Measurements from ENCODE around the gene GLTP. TPM values are rescaled to one million over a fixed set of nuclear protein-coding genes. Genes with fewer than 3 reads are reported as not detected.
A peak's percentile ranks its signal among the peaks of the same experiment; 100 is the strongest.

The GLTP gene
- total and polyA plus RNA-seq, 2 experiments from 2014 or later: 92.8 to 96.5 TPM

DNA sequence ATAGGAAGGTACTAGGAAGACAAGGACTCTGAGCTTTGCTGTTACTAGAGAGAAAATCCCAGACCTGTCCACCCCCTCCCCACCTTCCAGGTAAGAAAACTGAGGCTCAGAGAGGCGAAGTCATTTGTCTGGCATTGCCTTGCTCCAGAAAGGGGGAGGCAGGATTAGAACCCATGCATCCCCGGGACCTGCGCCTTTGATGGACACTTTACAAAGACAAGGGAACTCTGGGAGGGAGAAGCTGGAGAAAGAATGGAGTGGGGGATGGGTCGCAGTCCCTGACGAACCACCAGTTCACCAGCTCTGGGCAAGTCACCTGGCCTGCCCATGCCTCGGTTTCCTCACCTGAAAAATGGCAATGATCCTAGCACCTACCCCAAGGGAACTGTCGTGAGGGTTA, 57.9 kb downstream of the GLTP start:
- no peak for TF ChIP-seq EZH2 (IDR thresholded peaks at IDR 0.05; ENCODE audit: insufficient read depth, poor library complexity, severe bottlenecking)

GRCh38 chr12:109821968-109822367, 58.4 kb downstream of the GLTP start:
- Histone ChIP-seq H3K27ac (no peak overlapping the region), H2AFZ (no peak overlapping the region), H3K9me2 (ENCODE audit: insufficient read depth) (no peaks in the 10 kb centered on the region), H3K4me2 (ENCODE audit: unreplicated experiment) (no peak overlapping the region), H3K27me3 (replicated peaks; ENCODE audit: insufficient read depth) (no peaks in the 10 kb centered on the region), H3K36me3 (ENCODE audit: low read depth) (no peaks in the 10 kb centered on the region), H4K20me1 (ENCODE audit: insufficient read depth) (no peaks in the 10 kb centered on the region), H3K9ac (no peak overlapping the region), H3F3A (ENCODE audit: insufficient read depth) (no peaks in the 10 kb centered on the region; the same call in 1 of the 2 replicates), H3K4me1 (ENCODE audit: insufficient read depth) (peaks cover 5% of the 10 kb centered on the region; the same call in 1 of the 2 replicates), H3K4me3 (no peak overlapping the region), H3K79me2 (ENCODE audit: insufficient read depth) (no peaks in the 10 kb centered on the region), H3K9me3 (ENCODE audit: low read depth) (no peaks in the 10 kb centered on the region)
- DNase-seq: no peak
- TF ChIP-seq EZH2 (IDR thresholded peaks at IDR 0.05; ENCODE audit: insufficient read depth, poor library complexity, severe bottlenecking): no peak
- no peak for TF ChIP-seq EZH2phosphoT487 (IDR thresholded peaks at IDR 0.05; ENCODE audit: insufficient read depth, low read depth)
- in situ Hi-C loops (cut with MboI): no loop called here

More for the DNA sequence above, 57.9 kb downstream of the GLTP start:
- Histone ChIP-seq H2AFZ (no peak overlapping the region), H4K20me1 (ENCODE audit: insufficient read depth) (no peaks in the 10 kb centered on the region), H3K27ac (no peak overlapping the region), H3K9ac (no peak overlapping the region), H3K4me2 (ENCODE audit: unreplicated experiment) (no peak overlapping the region), H3K4me1 (ENCODE audit: insufficient read depth) (peaks cover 5% of the 10 kb centered on the region; the same call in 1 of the 2 replicates), H3K36me3 (ENCODE audit: low read depth) (no peaks in the 10 kb centered on the region), H3F3A (ENCODE audit: insufficient read depth) (no peaks in the 10 kb centered on the region; the same call in 1 of the 2 replicates), H3K4me3 (no peak overlapping the region), H3K27me3 (replicated peaks; ENCODE audit: insufficient read depth) (no peaks in the 10 kb centered on the region), H3K9me3 (ENCODE audit: low read depth) (no peaks in the 10 kb centered on the region), H3K9me2 (ENCODE audit: insufficient read depth) (no peaks in the 10 kb centered on the region), H3K79me2 (ENCODE audit: insufficient read depth) (no peaks in the 10 kb centered on the region)
- 71% methylated on average over 7 of the region's 7 CpGs for WGBS, 2 experiments (ENCODE audit: low coverage in 1 of 2, low lambda C conversion rate in 2 of 2, missing lambda C conversion rate in 2 of 2)
- DNase-seq: no peak
- in situ Hi-C loops (cut with MboI): no loop called here

GRCh38 chr12:109820816-109821381, 59.4 kb downstream of the GLTP start:
- no peaks in the 10 kb centered on the region for H3K27me3 ChIP-seq (replicated peaks; ENCODE audit: insufficient read depth)
- H4K20me1 ChIP-seq (ENCODE audit: insufficient read depth): no peaks in the 10 kb centered on the region
- WGBS, 2 experiments (ENCODE audit: low coverage in 1 of 2, low lambda C conversion rate in 2 of 2, missing lambda C conversion rate in 2 of 2): 84% methylated on average over 16 of the region's 16 CpGs
- H3K36me3 ChIP-seq (ENCODE audit: low read depth): no peaks in the 10 kb centered on the region
- H3K9me3 ChIP-seq (ENCODE audit: low read depth): no peaks in the 10 kb centered on the region
- no peak overlapping the region for H3K4me3 ChIP-seq
- H3K4me1 ChIP-seq (ENCODE audit: insufficient read depth): peaks cover 5% of the 10 kb centered on the region; the same call in 1 of the 2 replicates
- no peak for TF ChIP-seq EZH2phosphoT487 (IDR thresholded peaks at IDR 0.05; ENCODE audit: insufficient read depth, low read depth)
- no peak for TF ChIP-seq EZH2 (IDR thresholded peaks at IDR 0.05; ENCODE audit: insufficient read depth, poor library complexity, severe bottlenecking)
- no peaks in the 10 kb centered on the region for H3K79me2 ChIP-seq (ENCODE audit: insufficient read depth)
- no peaks in the 10 kb centered on the region for H3K9me2 ChIP-seq (ENCODE audit: insufficient read depth)
- H3F3A ChIP-seq (ENCODE audit: insufficient read depth): no peaks in the 10 kb centered on the region; the same call in 1 of the 2 replicates
- no peak overlapping the region for H2AFZ ChIP-seq
- H3K9ac ChIP-seq: no peak overlapping the region
- no peak for DNase-seq
- in situ Hi-C loops (cut with MboI): no loop called here
- no peak overlapping the region for H3K4me2 ChIP-seq (ENCODE audit: unreplicated experiment)
- H3K27ac ChIP-seq: no peak overlapping the region

DNA sequence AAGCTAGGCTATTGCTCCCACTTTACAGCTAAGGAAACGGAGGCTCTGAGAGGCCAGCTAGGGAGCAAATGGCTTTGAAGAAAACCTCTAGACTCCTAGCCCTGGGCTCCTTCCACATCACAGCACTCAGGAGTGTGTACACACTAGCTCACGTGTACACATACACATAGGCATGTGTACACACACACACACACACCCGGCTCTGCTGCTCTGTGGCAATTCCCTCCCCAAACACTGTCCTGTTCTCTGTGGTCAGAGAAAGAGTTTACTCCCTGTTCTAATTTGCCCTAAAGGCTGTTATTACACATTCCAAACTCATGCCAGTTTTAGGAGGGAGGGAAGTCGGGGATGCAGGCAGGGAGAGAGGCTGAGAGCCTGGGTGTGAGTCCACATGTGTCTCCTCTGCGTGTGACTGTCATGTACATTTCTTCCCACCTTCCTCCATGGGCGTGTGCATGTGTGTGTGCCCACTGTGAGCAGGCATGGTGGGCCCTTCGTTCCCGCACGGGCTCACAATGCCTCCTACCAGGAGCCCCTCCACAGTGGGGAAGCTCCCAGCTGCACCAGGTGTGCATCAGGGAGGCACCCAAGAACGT, 61.3 kb downstream of the GLTP start:
- H3K4me1 ChIP-seq (ENCODE audit: insufficient read depth): peaks cover 5% of the 10 kb centered on the region; the same call in 1 of the 2 replicates
- no peaks in the 10 kb centered on the region for H3K79me2 ChIP-seq (ENCODE audit: insufficient read depth)
- H3K27me3 ChIP-seq (replicated peaks; ENCODE audit: insufficient read depth): no peaks in the 10 kb centered on the region
- H3F3A ChIP-seq (ENCODE audit: insufficient read depth): no peaks in the 10 kb centered on the region; the same call in 1 of the 2 replicates
- WGBS, 2 experiments (ENCODE audit: low coverage in 1 of 2, low lambda C conversion rate in 2 of 2, missing lambda C conversion rate in 2 of 2): 35 to 40% methylated on average over 10 of the region's 10 CpGs
- TF ChIP-seq EZH2 (IDR thresholded peaks at IDR 0.05; ENCODE audit: insufficient read depth, poor library complexity, severe bottlenecking) (no peak), EZH2phosphoT487 (IDR thresholded peaks at IDR 0.05; ENCODE audit: insufficient read depth, low read depth) (no peak)
- peak overlapping the region; percentile 31; the same call in 1 of the 2 replicates for H3K9ac ChIP-seq
- no peak overlapping the region for H3K4me2 ChIP-seq (ENCODE audit: unreplicated experiment)
- no peaks in the 10 kb centered on the region for H4K20me1 ChIP-seq (ENCODE audit: insufficient read depth)
- no peak overlapping the region for H3K4me3 ChIP-seq
- H3K36me3 ChIP-seq (ENCODE audit: low read depth): no peaks in the 10 kb centered on the region
- no peaks in the 10 kb centered on the region for H3K9me3 ChIP-seq (ENCODE audit: low read depth)
- DNase-seq: peak; percentile 85
- H3K27ac ChIP-seq: peak overlapping the region; percentile 12; the same call in 1 of the 2 replicates
- in situ Hi-C loops (cut with MboI): no loop called here
- H2AFZ ChIP-seq: no peak overlapping the region
- H3K9me2 ChIP-seq (ENCODE audit: insufficient read depth): no peaks in the 10 kb centered on the region
